HL-60 (cell line): ENCODE measurements around the gene INSC.

Experiments used
- CTCF ChIP-seq: IDR thresholded peaks from one replicate; pipeline ENCODE4 v1.5.1; 2011; ENCODE audit warnings: low read length, control low read depth, inconsistent platforms; ENCODE audit not compliant: insufficient read depth
- POLR2AphosphoS5 ChIP-seq: IDR thresholded peaks from 2 replicates; pipeline ENCODE4 v1.6.1; 2012; ENCODE audit warnings: low read depth
- SPI1 ChIP-seq: IDR thresholded peaks from 2 replicates; pipeline ENCODE4 v1.6.1; 2012; ENCODE audit warnings: low read depth, mild to moderate bottlenecking, borderline replicate concordance
- TF ChIP-seq, protein P1 (sequence below): IDR thresholded peaks from 2 replicates; pipeline ENCODE4 v1.6.1; 2012; ENCODE audit warnings: low read depth; ENCODE audit not compliant: insufficient replicate concordance

- TF ChIP-seq CTCF (no peak), POLR2AphosphoS5 (no peak), SPI1 (no peak)
- TF ChIP-seq, protein P1, sequence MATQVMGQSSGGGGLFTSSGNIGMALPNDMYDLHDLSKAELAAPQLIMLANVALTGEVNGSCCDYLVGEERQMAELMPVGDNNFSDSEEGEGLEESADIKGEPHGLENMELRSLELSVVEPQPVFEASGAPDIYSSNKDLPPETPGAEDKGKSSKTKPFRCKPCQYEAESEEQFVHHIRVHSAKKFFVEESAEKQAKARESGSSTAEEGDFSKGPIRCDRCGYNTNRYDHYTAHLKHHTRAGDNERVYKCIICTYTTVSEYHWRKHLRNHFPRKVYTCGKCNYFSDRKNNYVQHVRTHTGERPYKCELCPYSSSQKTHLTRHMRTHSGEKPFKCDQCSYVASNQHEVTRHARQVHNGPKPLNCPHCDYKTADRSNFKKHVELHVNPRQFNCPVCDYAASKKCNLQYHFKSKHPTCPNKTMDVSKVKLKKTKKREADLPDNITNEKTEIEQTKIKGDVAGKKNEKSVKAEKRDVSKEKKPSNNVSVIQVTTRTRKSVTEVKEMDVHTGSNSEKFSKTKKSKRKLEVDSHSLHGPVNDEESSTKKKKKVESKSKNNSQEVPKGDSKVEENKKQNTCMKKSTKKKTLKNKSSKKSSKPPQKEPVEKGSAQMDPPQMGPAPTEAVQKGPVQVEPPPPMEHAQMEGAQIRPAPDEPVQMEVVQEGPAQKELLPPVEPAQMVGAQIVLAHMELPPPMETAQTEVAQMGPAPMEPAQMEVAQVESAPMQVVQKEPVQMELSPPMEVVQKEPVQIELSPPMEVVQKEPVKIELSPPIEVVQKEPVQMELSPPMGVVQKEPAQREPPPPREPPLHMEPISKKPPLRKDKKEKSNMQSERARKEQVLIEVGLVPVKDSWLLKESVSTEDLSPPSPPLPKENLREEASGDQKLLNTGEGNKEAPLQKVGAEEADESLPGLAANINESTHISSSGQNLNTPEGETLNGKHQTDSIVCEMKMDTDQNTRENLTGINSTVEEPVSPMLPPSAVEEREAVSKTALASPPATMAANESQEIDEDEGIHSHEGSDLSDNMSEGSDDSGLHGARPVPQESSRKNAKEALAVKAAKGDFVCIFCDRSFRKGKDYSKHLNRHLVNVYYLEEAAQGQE, result no peak
Observed at GRCh38 chr11:15169815-15170551, 55.3 kb downstream of the INSC start.
